HG02642 (cell line): Measurements from ENCODE around the gene KCNN4.

Experiments used
- ATAC-seq: cut with Tn5 transposase; IDR thresholded peaks from one replicate; pipeline ENCODE4 v1.9.1; 2021; ENCODE audit warnings: mild to moderate bottlenecking; ENCODE audit not compliant: unreplicated experiment, poor library complexity

KCNN4 gene

DNA sequence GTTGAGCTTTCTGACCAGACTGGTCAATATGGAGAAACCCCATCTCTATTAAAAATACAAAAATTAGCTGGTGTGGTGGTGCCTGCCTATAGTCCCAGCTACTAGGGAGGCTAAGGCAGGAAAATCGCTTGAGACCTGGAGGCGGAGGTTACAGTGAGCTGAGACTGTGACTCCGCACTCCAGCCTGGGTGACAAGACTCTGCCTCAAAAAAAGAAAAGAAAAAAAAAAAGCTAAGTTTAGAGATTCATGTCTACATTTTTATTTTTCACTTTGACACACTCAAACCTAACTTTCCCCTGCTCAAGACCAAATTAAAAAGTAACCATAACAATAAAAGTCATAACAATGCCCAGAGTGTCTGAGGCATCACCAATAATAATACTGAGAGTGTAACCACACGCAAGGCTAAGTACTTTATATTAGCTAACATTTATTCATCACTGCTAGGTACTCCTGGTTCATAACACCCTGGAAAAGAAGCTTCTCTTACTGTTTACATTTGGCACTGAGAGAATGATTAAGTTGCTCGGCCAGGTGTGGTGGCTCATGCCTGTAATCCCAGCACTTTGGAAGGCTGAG lies 59.2 kb downstream of the KCNN4 start:
- ATAC-seq: no peak

DNA sequence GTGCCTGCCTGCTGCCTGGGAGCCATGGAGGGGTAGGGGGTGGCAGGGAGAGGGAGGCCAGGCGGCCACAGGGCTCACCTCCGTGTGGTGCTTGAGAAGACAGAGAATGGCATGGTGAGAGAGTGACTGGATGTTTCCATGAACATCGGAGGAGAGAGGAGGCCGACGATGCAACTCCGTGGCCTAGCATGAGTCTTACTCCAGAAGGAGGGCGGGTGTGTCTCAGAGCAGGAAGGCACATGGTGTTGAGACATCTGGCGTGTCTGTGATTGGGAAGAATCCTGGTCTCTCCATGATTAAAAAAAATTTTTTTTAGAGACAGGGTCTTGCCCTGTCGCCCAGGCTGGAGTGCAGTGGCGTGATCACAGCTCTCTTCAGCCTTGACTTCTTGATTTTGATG lies 59.8 kb downstream of the KCNN4 start:
- ATAC-seq: no peak

DNA sequence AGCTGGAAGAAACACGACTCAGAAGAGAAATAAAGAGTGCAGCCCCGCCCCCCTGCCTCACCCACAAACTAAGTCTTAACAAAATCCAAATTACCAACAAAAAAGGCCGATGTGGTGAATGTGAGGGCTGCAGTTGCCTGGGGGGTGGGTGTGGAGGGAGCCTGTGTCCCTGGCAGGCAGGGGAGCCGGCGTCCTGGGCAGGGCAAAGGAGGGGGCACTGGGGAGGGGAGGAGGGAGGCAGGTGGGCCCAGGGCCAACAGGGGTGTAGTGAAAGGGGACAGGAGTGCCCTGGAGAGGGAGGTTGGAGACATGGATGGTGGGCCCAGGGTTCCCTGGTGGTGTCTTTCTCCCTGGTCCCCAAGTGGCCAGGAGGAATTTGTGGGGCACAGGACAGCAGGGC lies 60.9 kb downstream of the KCNN4 start:
- no peak for ATAC-seq

DNA sequence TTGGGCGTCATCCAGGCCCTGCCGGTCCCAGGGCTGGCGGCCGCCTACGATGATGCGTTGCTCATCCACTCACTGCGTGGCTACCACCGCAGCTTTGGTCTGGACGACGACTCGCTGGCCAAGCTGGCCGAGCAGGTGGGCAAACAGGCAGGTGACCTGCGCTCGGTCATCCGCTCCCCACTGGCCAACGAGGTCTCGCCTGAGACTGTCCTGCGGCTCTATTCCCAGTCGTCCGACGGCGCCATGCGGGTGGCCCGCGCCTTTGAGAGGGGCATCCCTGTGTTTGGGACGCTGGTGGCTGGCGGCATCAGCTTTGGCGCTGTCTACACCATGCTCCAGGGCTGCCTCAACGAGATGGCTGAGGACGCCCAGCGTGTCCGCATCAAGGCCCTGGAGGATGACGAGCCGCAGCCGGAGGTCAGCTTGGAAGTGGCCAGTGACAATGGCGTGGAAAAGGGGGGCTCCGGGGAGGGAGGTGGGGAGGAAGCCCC lies 61.4 kb downstream of the KCNN4 start:
- ATAC-seq: no peak

DNA sequence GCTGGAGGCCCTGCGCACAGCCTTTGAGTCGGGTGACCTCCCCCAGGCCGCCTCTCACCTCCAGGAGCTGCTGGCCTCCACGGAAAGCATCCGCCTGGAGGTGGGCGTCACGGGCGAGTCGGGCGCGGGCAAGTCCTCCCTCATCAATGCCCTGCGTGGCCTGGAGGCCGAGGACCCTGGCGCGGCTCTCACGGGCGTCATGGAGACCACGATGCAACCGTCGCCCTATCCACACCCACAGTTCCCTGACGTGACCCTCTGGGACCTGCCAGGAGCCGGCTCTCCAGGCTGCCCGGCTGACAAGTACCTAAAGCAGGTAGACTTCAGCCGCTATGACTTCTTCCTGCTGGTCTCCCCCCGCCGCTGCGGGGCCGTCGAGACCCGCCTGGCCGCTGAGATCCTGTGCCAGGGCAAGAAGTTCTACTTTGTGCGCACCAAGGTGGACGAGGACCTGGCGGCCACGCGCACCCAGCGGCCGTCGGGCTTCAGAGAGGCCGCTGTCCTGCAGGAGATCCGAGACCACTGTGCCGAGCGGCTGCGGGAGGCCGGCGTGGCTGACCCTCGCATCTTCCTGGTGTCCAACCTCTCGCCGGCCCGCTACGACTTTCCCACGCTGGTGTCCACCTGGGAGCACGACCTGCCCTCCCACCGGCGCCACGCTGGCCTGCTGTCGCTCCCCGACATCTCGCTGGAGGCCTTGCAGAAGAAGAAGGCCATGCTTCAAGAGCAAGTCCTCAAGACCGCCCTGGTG lies 62.0 kb downstream of the KCNN4 start:
- ATAC-seq: no peak
